KMS-11 (cell line): ENCODE results near the gene EPHA3.

Experiments used
- H2AFZ ChIP-seq: fragments of 200-600 bp; sonication (generic); 2 replicates; pipeline ENCODE4 v1.6.1; 2016; ENCODE audit warnings: antibody characterized with exemption, mixed run types, low read depth
- H3K27ac ChIP-seq: fragments of 200-600 bp; sonication (generic); 2 replicates; pipeline ENCODE4 v1.6.1; 2016; ENCODE audit warnings: mild to moderate bottlenecking, mixed run types
- H3K27me3 ChIP-seq: fragments of 200-600 bp; sonication (generic); 2 replicates; pipeline ENCODE4 v1.6.1; 2017; ENCODE audit warnings: mild to moderate bottlenecking, low read depth, mixed run types, moderate library complexity; ENCODE audit not compliant: insufficient read depth
- H3K36me3 ChIP-seq: fragments of 200-600 bp; sonication (generic); 2 replicates; pipeline ENCODE4 v1.6.1; 2017; ENCODE audit warnings: mild to moderate bottlenecking, mixed run types; ENCODE audit not compliant: insufficient read depth
- H3K4me1 ChIP-seq: fragments of 200-600 bp; sonication (generic); 2 replicates; pipeline ENCODE4 v1.6.1; 2016; ENCODE audit warnings: mild to moderate bottlenecking, low read depth, mixed run types; ENCODE audit not compliant: poor library complexity, severe bottlenecking
- H3K4me2 ChIP-seq: fragments of 200-600 bp; sonication (generic); 2 replicates; pipeline ENCODE4 v1.7.0; 2016; ENCODE audit warnings: mild to moderate bottlenecking, mixed run types
- H3K4me3 ChIP-seq: fragments of 200-600 bp; sonication (generic); IDR thresholded peaks from 2 replicates; pipeline ENCODE4 v1.6.1; 2017; ENCODE audit warnings: low read depth, low read length, mixed read lengths; ENCODE audit not compliant: insufficient read depth
- H3K79me2 ChIP-seq: fragments of 200-600 bp; sonication (generic); 2 replicates; pipeline ENCODE4 v1.6.1; 2016; ENCODE audit warnings: low read depth, mixed run types; ENCODE audit not compliant: insufficient read depth
- H3K9ac ChIP-seq: fragments of 200-600 bp; sonication (generic); 2 replicates; pipeline ENCODE4 v1.6.1; 2016; ENCODE audit warnings: mild to moderate bottlenecking, mixed run types
- H4K20me1 ChIP-seq: fragments of 200-600 bp; sonication (generic); 2 replicates; pipeline ENCODE4 v1.6.1; 2016; ENCODE audit warnings: mild to moderate bottlenecking, mixed run types; ENCODE audit not compliant: insufficient read depth
- TF ChIP-seq, protein P1 (sequence below): fragments of 200-600 bp; sonication (generic); conservative IDR thresholded peaks from 2 replicates; pipeline ENCODE4 v1.6.1; 2017; ENCODE audit warnings: low read depth, mild to moderate bottlenecking, antibody characterized with exemption, low read length, moderate library complexity, mixed read lengths

Gene EPHA3

DNA sequence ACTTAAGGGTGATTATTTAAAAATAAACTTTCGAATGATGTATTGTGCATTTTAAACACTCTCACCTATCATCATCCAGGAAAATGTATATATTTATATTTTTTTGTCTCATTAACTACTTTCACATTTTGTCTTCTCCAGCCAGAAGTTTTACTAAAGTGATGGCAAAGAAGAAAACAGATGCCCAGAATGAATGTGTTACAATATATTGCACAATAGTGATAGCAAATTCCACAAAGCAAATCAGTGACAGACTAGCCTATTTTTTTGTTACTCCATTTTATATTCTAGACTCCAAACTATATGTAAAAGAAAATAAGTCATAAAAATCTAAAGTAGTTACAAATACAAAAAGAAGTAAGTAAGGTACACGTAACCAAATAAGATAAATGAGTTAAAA is 414.7 kb downstream of the EPHA3 start:
- Histone ChIP-seq H3K79me2 (no peaks in the 10 kb centered on the region), H3K27ac (no peak overlapping the region), H3K27me3 (no peaks in the 10 kb centered on the region), H4K20me1 (no peaks in the 10 kb centered on the region), H3K36me3 (no peaks in the 10 kb centered on the region), H3K4me2 (no peak overlapping the region), H3K4me3 (no peak overlapping the region), H2AFZ (no peak overlapping the region), H3K9ac (no peak overlapping the region), H3K4me1 (no peaks in the 10 kb centered on the region)
- TF ChIP-seq, protein P1, sequence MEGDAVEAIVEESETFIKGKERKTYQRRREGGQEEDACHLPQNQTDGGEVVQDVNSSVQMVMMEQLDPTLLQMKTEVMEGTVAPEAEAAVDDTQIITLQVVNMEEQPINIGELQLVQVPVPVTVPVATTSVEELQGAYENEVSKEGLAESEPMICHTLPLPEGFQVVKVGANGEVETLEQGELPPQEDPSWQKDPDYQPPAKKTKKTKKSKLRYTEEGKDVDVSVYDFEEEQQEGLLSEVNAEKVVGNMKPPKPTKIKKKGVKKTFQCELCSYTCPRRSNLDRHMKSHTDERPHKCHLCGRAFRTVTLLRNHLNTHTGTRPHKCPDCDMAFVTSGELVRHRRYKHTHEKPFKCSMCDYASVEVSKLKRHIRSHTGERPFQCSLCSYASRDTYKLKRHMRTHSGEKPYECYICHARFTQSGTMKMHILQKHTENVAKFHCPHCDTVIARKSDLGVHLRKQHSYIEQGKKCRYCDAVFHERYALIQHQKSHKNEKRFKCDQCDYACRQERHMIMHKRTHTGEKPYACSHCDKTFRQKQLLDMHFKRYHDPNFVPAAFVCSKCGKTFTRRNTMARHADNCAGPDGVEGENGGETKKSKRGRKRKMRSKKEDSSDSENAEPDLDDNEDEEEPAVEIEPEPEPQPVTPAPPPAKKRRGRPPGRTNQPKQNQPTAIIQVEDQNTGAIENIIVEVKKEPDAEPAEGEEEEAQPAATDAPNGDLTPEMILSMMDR: no peak

DNA sequence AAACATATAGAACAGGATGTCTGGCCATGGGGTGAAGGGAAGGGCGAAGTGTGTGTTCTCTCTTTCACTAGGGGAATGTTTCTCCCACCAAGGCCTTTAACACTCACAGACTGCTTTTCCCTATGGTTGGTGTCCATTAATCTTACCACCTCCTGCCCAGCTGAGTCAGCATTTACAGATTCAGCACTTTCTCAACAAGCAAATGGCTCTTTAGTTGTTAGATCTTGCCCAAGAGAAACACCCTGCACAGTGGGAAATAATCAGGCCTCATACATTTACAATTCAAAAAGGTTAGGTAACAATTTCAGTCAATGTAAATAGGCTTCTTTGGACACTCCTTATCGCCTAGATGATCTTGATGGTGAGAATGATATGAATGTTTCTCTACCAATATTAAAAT is 418.2 kb downstream of the EPHA3 start:
- Histone ChIP-seq H3K36me3 (no peaks in the 10 kb centered on the region), H4K20me1 (no peaks in the 10 kb centered on the region), H3K27ac (no peak overlapping the region), H3K9ac (no peak overlapping the region), H3K4me3 (no peak overlapping the region), H2AFZ (no peak overlapping the region), H3K27me3 (no peaks in the 10 kb centered on the region), H3K79me2 (no peaks in the 10 kb centered on the region), H3K4me2 (no peak overlapping the region), H3K4me1 (no peaks in the 10 kb centered on the region)
- TF ChIP-seq, protein P1: no peak

DNA sequence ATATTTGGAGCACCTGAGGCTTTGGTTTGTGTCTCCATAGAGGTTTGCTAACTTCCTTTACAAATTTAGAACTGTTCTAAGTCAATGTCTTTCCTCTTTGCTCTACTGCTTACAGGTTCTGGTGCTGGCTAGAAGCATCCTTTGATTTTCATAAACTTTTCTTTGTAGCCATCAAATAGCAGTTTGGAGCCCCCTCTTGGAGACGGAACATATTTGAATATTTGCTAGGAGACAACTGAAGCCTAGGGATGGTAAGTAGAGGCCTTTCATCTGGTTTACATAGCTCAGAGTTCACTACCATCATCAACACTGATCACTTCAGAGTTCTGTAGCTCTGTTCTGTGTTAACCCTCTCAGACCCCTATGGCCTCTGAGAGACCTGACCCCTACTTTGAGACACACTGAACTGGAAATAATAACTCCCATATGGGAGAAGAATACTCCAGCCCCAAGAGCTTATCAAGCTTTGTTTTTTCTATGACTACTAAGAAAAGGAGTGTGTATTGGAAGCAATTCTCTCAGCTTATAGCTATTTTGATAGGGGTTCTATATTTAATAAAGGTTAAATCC is 420.4 kb downstream of the EPHA3 start:
- H3K4me3 ChIP-seq: no peak overlapping the region
- no peak overlapping the region for H3K9ac ChIP-seq
- H3K36me3 ChIP-seq: no peaks in the 10 kb centered on the region
- no peaks in the 10 kb centered on the region for H3K27me3 ChIP-seq
- H4K20me1 ChIP-seq: no peaks in the 10 kb centered on the region
- no peaks in the 10 kb centered on the region for H3K79me2 ChIP-seq
- H2AFZ ChIP-seq: no peak overlapping the region
- TF ChIP-seq, protein P1: no peak
- no peak overlapping the region for H3K27ac ChIP-seq
- no peaks in the 10 kb centered on the region for H3K4me1 ChIP-seq
- no peak overlapping the region for H3K4me2 ChIP-seq
